ENCODE results near the gene WFDC12.
A peak's percentile ranks its signal among the peaks of the same experiment; 100 is the strongest.

WFDC12 gene

GRCh38 chr20:45115386-45115774 lies 8.9 kb downstream of the WFDC12 start:
- DNase-seq (ENCODE audit: low spot score): no peak

- DNase-seq (ENCODE audit: low spot score): no peak
These were observed 9.5 kb downstream of the WFDC12 start, which contains the start of gene WFDC5 for GRCh38 chr20:45114465-45115385. Gene WFDC5 (minus strand): TSS chr20:45115174. CDS start chr20:45115083, 91 bp downstream.

GRCh38 chr20:45113865-45114264 lies 10.4 kb downstream of the WFDC12 start:
- no peak for DNase-seq (ENCODE audit: low spot score)

GRCh38 chr20:45112754-45113153 lies 11.5 kb downstream of the WFDC12 start:
- no peak for DNase-seq (ENCODE audit: low spot score)

- DNase-seq (ENCODE audit: low spot score): no peak
These were observed 12.3 kb downstream of the WFDC12 start for GRCh38 chr20:45111799-45112471.

GRCh38 chr20:45111285-45111684 lies 13.0 kb downstream of the WFDC12 start:
- no peak for DNase-seq (ENCODE audit: low spot score)

- no peak for DNase-seq (ENCODE audit: low spot score)
These were observed 14.0 kb downstream of the WFDC12 start for GRCh38 chr20:45110301-45110700.

GRCh38 chr20:45109634-45110033 lies 14.6 kb downstream of the WFDC12 start:
- DNase-seq (ENCODE audit: low spot score): no peak

- no peak for DNase-seq (ENCODE audit: low spot score)
These were observed 18.9 kb downstream of the WFDC12 start for GRCh38 chr20:45105317-45105716.

GRCh38 chr20:45104786-45105185 lies 19.5 kb downstream of the WFDC12 start:
- peak; percentile 45 for DNase-seq (ENCODE audit: low spot score)

GRCh38 chr20:45103072-45103471 lies 21.2 kb downstream of the WFDC12 start:
- no peak for DNase-seq (ENCODE audit: low spot score)

- DNase-seq (ENCODE audit: low spot score): no peak
These were observed 22.9 kb downstream of the WFDC12 start for GRCh38 chr20:45101333-45101850.

GRCh38 chr20:45100563-45101245 lies 23.6 kb downstream of the WFDC12 start, which contains the start of gene KCNS1:
Gene KCNS1 (minus strand): TSS chr20:45101127. CDS start chr20:45099236, 1,891 bp downstream.
- DNase-seq (ENCODE audit: low spot score): no peak

GRCh38 chr20:45098103-45098773 lies 26.0 kb downstream of the WFDC12 start:
- DNase-seq (ENCODE audit: low spot score): no peak

GRCh38 chr20:45097485-45098102 lies 26.7 kb downstream of the WFDC12 start:
- DNase-seq (ENCODE audit: low spot score): no peak

- DNase-seq (ENCODE audit: low spot score): no peak
These were observed 27.5 kb downstream of the WFDC12 start for GRCh38 chr20:45096781-45097180.

- DNase-seq (ENCODE audit: low spot score): peak; percentile 78
These were observed 28.4 kb downstream of the WFDC12 start for GRCh38 chr20:45095805-45096238.

- no peak for DNase-seq (ENCODE audit: low spot score)
These were observed 29.2 kb downstream of the WFDC12 start for GRCh38 chr20:45094864-45095574.

- no peak for DNase-seq (ENCODE audit: low spot score)
These were observed 30.1 kb downstream of the WFDC12 start for GRCh38 chr20:45094201-45094600.

GRCh38 chr20:45092898-45093297 lies 31.4 kb downstream of the WFDC12 start:
- DNase-seq (ENCODE audit: low spot score): no peak

Measured in RKO (cell line).